ENCODE results near the gene SORBS1.

Gene SORBS1

DNA sequence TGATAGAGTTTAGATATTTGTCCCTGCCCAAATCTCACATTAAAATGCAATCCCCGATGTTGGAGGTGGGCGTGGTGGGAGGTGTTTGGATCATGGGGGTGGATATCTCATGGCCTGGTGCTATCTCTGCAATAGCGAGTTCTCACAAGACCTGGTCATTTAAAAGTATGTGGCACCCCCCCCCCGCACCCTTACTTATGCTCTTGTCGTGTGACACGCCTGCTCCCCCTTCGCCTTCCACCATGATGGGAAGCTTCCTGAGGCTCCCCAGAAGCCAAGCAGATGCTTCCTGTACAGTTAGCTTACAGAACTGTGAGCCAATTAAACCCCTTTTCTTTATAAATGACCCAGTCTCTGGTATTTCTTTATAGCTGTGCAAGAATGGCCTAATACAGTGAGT lies 118.8 kb downstream of the SORBS1 start:
- in situ Hi-C loops (cut with MboI; ENCODE audit: low sequenced_read_pairs), result no loop called here

DNA sequence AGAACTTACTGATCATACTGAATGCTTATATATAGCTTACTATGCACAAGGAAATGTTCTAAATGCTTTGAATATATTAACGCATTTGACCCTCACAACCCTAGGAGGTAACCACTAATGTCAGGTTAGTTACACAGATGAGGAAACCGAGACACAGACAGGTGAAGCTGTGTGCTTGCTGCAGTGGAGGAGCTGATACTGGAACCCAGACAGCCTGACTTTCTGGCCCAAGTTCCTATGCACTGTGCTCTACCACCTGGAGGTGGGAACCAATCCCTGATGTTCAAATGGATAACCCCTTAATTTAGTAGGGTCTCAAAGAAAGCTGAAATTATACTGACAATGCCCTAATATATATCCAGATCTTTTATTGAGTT lies 119.6 kb downstream of the SORBS1 start:
- in situ Hi-C loops (cut with MboI; ENCODE audit: low sequenced_read_pairs), result no loop called here

DNA sequence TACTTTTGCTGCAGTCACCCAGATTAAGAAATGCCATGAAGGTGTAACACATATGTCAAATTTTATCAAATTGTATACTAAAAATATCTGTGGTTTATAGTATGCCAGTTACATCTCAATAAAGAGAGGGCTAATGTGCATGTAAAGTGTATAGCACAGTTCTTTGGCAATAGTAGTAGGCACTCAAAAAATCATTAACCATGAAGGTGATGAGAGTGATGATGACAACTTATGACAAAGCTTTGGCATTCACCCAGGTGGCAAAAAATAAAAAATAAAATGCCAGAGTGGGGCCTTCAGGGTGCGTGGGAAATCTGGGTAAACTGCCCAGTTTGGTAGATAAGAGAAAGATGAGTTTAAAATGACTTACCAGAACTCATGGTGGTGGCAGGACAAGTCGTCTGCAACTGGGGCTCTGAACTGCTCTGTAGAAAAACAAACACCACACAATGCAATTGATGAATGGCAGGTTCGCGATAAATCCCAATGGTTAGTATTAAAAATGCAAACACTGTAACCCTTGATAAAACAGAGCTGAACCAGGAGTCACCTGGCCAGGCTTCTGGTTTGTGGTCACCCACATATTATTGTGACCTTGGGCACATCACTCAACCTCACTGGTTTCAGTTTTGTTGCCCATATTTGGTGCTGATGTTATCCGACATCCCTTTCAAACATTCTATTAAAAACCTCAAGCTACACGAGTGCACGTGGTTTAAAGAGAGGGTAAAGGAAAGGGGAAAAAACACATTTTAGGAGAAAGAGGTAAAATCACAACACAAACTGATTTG lies 120.2 kb downstream of the SORBS1 start:
- in situ Hi-C loops (cut with MboI; ENCODE audit: low sequenced_read_pairs), result no loop called here

DNA sequence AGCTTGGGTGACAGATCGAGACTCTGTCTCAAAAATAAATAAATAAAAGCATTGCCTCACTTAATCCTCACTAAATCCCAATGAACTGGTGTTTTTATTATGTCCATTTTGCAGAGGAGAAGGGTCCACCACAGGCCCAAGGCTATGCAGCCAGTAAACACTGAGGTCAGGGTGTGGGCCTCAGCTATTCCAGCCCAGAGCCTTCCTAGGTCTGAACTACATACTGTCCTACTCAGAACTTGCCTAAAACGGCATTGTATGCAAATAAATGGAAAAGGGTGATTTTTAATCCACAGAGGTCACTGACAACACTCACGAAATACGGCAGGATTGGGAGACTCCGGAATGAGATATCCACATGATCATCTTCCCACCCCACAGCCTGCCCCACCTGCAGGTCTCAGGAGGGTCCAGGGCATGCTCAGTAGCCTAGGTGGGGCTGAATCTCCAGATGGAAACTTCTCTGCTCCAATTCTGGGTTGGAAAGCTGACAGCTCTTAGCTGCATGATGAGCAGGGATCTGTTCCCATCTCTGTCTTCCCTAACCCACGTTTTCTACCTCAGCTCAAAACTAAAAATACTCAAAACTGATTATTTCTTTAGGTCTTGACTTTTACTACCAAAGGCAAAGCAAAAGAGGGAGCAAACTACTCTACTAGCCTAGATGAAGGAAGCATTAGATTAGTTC lies 121.0 kb downstream of the SORBS1 start:
- in situ Hi-C loops (cut with MboI; ENCODE audit: low sequenced_read_pairs), result no loop called here

DNA sequence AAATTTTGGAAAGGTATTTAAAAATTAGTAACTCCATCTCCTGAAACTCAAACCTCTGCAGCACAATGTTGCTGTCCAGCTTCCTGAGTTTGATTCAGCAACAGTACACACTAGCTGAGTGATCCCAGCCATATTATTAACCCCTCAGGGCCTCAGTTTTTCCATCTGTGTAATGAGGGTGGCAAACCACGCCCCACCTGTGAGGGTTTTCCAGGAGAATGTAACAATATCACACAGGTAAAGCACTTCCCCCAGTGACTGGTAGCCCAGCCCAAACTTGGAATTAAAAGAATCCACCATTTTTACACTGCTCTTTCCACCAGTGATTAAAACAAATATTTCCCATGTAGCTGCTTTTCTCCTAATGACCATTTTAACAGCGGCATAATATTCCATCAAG lies 122.4 kb downstream of the SORBS1 start:
- in situ Hi-C loops (cut with MboI; ENCODE audit: low sequenced_read_pairs), result loop anchor here (10.0 kb wide), 1 partner anchor 156 kb away; no protein-coding TSS in a partner anchor

DNA sequence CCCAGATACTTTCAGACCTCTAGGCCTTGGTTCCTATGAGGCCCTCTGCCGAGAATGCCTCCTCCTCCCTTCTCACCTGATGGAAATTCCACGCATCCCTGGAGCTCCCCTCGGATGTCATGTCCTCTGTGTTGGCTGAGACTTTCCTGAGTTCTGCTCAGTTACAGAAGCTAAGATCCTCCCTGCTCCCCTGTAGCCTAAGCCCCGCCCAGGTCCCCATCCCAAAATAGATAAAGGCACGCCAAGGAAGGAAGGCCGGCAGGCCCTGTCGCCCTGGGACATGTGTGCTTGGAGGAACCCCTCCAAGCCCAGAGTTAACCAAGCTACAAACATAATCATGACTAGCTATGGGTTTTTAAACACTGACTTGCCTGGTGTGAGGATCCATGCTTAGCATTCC lies 123.5 kb downstream of the SORBS1 start:
- in situ Hi-C loops (cut with MboI; ENCODE audit: low sequenced_read_pairs), result loop anchor here (10.0 kb wide), 1 partner anchor 157 kb away; no protein-coding TSS in a partner anchor

DNA sequence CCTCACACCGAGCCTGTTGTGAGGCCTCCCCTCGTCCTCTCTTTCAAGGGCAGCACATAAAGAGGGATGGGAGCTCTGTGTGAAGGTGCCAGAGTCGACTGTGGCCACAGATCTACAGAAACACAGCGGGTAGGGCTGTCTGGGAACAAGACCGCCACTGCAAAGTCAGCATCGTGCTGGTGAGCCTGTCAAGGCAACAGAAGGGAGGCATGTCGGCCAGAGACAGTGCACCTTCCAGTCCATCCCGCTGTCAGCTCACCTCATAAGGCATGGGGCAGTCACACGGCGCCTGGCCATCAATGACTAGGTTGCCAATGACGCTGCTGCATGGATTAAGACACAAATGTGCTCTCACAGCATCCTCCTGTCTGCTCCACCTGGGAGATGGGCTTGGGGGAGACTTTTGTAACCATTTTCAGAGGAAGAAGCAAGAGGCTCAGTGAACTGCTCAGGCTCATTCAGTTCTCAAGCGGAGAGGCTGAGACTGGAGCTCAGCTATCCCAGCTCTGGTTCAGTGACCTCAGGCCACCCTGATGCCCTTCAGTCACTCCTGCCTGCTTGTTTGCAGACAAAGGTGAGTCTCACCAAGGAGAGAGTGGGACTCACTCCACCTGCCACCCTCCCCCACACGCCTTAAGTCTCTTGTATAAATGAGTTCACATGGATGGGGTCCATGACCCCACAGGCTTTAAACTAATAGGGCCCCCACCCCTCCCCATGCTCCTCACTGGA lies 125.5 kb downstream of the SORBS1 start:
- in situ Hi-C loops (cut with MboI; ENCODE audit: low sequenced_read_pairs), result loop anchor here (10.0 kb wide), 1 partner anchor 159 kb away; no protein-coding TSS in a partner anchor

DNA sequence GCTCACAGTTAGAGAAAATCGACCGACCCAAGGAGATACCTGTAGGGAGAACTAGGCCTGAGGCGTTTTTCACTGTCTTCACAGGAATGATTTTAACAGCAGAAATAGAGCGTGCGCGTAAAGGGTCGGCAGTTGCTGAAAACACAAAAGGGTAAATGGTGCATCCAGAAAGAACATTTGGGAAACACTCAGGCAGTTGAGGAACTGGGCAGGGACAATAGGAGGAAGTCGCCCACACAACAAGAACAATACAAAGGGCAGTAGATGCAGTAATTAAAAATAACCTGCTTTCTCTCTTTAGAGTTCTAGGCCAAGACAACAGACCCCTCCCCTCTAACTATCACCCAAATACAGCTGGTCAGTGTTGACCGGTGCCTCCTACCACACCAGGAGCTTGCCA lies 126.6 kb downstream of the SORBS1 start:
- in situ Hi-C loops (cut with MboI; ENCODE audit: low sequenced_read_pairs), result loop anchor here (10.0 kb wide), 1 partner anchor 160 kb away; no protein-coding TSS in a partner anchor

DNA sequence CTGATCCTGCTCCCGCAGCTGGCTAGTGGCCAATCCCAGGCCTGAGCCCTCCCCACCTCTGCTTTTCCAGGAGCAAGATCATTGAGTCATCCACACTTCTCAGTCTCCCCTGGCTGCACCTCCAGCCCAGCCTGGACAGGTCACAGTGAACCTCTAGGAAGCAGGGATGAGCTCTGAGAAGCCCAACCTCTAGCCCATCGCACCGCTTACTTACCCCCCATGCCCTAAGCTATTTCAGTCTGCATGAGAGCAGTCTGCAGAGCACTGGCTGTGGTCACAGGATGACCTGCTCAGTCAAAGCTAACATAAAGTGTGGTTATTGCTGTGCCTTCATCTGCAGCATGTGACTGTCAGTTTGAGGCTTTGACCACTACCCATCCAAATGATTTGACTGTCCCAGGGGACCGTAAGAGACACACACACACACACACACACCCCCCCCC lies 129.2 kb downstream of the SORBS1 start:
- in situ Hi-C loops (cut with MboI; ENCODE audit: low sequenced_read_pairs), result loop anchor here (10.0 kb wide), 1 partner anchor 163 kb away; no protein-coding TSS in a partner anchor

DNA sequence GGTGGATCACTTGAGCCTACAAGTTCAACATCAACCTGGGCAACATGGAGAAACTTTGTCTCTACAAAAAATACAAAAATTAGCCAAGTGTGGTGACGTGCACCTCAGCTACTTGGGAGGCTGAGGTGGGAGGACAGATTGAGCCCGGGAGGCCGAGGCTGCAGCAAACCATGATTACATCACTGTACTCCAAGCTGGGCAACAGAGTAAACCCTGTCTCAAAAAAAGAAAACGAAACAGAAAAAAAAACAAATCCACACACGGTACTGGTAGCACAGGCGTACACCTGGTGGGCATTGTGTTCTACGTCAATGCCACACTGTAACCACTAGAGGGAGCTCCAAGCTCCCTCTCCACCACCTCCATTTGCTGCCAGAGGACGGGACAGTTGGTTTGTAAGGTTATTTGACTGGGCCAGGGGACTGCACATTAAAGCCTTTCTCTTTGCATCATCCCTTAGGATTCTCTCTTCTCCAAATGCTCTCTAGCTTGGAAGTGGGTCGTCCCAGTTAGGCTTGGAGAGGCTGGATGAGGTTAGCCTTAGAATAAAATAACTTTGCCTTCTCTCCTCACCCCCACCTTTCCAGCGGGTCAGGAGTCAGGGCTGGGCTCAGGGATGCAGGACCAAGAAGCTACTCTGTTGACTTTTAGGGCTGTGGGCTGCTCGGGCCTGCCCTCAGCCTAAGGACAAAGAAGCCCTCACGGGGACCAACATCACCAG lies 130.8 kb downstream of the SORBS1 start:
- in situ Hi-C loops (cut with MboI; ENCODE audit: low sequenced_read_pairs), result loop anchor here (10.0 kb wide), 1 partner anchor 164 kb away; no protein-coding TSS in a partner anchor

DNA sequence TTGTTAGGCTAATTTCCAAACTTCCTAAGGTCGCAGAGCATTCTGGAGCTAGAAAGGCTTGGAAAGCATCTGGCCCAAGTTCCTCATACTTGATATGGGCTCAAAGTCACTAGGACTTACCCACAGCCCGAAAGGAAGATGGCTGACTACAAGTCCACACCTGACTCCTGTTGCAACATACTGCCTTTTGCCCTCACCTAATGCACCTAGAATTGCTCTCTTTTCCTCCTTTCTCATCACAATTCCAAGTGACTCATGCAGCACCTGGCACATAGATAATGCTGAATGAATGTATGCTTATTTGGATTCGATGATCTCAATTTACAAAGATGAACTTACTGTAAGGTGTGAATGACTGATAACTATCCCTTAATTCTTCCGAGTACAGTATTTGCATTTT lies 131.5 kb downstream of the SORBS1 start:
- in situ Hi-C loops (cut with MboI; ENCODE audit: low sequenced_read_pairs), result loop anchor here (10.0 kb wide), 1 partner anchor 165 kb away; no protein-coding TSS in a partner anchor

DNA sequence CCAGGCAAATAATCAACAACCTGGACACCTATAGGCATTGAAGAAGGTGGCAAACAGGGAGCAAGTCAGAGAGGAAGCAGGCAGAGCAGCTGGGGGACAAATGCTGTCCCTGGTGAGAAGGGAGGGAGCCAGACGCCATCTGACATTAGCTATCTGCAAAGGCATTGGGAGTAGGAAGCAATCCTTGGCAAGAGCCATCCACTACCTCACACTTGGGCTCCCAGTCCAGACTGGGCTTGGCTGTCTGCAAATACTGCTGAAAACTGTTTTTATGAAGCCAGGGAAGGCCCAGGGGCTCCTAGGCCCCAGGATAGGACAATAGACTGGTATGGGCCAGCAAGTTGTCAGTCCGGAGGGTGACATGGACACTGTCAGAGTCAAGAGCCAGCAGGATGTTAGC lies 132.5 kb downstream of the SORBS1 start:
- in situ Hi-C loops (cut with MboI; ENCODE audit: low sequenced_read_pairs), result no loop called here

DNA sequence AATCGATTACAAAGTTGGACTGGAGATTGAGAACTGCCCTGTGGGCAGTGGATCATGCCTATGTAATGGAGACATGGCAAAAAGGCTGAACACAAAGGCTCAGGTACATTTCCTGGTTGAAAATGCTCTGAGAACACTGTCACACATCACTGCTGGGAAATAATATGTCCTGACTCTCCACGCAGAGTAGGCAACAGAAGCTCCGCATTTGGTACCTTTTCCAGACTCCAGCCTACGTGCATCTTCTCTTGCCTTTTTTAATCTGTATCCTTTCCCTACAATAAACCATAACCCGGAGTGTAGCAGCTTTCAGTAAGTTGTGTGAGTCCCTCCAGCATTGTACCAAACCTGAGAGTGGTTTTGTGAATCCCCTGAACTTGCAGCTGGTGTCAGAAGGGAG lies 134.7 kb downstream of the SORBS1 start:
- in situ Hi-C loops (cut with MboI; ENCODE audit: low sequenced_read_pairs), result no loop called here

DNA sequence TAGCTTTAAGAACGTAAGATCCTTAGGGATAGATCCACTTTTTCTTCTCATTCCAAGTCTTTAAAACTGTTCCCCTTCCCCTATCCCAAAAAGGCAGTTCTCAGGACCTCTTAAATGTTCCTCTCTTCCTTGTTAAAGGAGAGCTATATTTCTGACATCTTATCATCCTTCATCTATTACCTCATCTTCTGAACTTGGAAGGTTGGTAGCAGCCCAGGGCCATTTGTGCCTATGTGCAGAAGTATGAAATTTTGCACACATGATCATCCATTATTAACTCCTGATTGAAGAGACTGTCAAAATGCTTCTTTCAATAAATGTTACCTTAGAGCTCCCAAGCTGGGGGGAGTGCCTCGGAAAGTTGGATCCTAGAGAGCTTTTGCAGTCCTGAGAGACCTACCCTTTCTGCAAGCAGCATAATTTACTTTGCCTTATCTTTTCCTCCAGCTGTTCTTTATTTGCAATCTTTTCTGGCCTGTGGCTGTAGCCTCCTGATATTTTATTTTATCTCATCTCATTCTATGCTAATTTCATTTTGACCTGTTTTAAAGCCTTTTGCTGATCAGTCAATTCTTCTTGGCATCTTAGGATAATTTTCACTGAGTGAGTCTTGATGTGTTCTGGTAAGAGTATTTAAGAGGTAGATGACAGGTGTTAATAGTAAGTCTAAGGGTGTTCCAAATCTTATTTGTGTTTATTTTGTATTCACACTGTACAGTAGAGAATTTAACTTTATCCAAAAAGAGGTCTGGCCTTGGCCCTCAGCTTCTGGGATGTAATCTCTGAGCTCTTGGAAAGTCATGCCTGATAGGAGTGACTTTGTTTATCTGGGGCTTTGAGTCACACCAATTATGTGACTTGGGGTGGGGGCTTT lies 135.3 kb downstream of the SORBS1 start:
- in situ Hi-C loops (cut with MboI; ENCODE audit: low sequenced_read_pairs), result no loop called here

DNA sequence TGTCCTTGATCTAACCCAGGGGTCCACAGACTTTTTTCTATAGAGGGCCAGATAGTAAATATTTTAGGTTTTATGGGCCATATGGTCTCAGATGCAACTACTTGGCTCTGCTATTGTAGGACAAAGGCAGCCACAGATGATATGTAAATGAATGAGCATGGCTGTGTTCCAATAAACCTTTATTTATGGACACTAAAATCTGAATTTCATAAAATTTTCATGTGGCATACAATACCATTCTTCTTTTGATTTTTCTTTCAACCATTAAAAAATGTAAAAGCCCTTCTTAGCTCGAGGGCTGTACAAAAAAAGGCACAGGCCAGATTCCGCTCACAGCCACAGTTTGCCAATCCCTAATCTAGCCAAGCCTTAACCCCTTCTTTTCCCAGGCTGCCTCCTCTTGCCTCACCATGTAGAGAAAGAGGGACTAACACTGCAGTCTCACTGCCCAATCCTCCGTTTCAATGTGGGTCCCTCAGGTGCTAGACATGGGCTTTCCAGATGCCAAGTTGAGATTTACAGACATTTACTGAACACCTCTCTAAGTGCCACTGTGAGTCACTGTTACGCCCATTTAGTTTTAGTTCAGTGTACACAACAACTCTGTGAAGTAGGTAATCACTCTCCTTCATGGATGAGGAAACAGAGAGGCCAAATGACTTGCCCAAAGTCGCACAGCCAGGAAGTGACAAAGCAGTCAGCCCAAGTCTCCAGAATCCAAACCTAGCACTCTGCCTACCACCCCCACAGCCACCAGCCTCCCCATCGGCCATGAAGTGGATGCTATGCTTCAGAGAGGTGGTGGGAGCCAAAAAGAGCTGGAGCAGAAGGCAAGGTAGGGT lies 137.8 kb downstream of the SORBS1 start:
- in situ Hi-C loops (cut with MboI; ENCODE audit: low sequenced_read_pairs), result no loop called here

DNA sequence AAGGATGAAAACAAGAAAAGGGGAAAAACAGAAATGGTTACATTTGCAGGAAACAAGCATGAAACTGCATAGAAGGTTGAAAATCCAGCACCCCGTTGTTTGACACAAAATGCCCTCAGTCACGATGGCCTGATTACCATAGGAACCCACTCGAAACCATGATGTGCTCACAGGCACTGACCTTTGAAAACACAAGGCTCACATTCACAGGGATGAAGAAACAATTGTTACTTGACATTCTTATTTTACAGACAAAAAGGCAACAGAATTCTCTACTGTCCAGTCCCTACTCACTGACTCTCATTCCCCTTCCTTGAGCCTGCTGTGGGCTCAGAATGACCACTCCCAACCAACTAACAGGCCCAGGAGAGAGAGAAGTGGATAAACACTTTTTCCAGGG lies 138.9 kb downstream of the SORBS1 start:
- in situ Hi-C loops (cut with MboI; ENCODE audit: low sequenced_read_pairs), result no loop called here

DNA sequence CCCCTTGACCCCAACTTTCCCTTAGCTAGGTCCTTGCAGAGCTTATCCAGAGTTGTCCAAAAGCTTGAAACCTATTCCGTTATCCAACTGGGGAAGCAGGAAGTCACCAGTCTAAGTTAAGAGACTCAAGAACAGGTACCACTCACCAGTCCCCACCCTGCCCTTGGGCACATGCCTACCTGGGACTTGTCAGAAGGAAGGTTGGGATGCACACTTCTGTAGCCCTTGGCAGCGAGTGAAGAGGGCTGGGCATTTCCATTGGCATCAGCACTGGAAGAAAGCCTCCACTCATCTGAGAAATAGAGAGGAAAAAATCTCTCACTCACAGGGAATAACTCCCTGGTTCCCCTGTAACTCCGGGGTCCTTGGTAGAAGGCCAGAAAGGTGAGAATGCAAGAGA lies 139.4 kb downstream of the SORBS1 start:
- in situ Hi-C loops (cut with MboI; ENCODE audit: low sequenced_read_pairs), result no loop called here

DNA sequence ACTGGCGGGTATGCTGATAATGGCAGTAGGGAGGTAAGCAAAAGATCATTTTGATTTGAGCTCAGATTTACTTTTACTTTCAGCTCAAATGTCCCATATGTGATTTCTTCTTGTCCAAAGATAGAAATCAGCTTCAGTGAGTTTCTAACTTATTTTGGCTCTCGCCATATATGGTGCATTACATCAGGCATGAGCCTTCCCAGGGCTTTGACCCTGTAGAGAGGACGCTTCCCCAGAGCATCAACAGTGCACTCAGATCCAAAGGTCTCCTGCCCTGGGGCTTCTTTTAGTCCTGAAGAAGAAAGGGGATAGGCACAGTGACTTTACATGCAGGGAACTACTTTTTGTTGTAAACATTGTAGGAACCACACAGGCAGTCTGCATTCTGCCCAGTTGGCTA lies 141.8 kb downstream of the SORBS1 start:
- in situ Hi-C loops (cut with MboI; ENCODE audit: low sequenced_read_pairs), result no loop called here

DNA sequence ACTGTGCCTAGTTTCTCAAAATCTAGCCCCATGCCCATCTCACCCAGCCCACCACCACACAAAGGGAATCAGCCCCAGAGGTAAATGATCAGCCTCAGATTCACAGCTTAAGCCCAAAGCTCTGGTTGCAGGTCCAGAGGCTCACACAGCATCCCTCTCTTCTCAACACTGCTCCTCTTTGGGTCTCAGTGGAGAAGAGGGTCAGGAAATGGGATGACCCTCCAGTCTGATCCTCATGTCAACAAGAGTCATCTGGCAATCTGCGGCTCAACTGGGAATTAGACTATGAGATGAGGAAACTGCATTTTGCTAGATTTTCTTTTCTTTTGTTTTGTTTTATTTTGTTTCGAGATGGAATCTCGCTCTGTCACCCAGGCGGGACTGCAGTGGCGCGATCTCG lies 144.2 kb downstream of the SORBS1 start:
- in situ Hi-C loops (cut with MboI; ENCODE audit: low sequenced_read_pairs), result no loop called here

Data from HL-60/S4 (cell line).